K562 (cell line): ENCODE results near the gene DIP2A. TPM values are rescaled to one million over a fixed set of nuclear protein-coding genes. Genes with fewer than 3 reads are reported as not detected.

Source experiments
- ARHGAP35 ChIP-seq: fragments of 450-650 bp; IDR thresholded peaks from 2 replicates; pipeline ENCODE4 v1.6.1; 2018; ENCODE audit not compliant: partially characterized antibody
- ATF3 ChIP-seq, 2 experiments: fragments of 450-650 bp in 1 of 2; sonication (generic) in 1 of 2; formaldehyde crosslinking in 1 of 2; IDR thresholded peaks in 1 of 2; conservative IDR thresholded peaks in 1 of 2; 2 replicates each; pipeline versions ENCODE4 v1.6.1 to v1.8.1; 2016 to 2023; ENCODE audit warnings: mild to moderate bottlenecking in 2 of 2, moderate library complexity in 2 of 2, inconsistent platforms in 1 of 2, missing genetic modification reagents in 1 of 2
- ELK3 ChIP-seq: fragments of 450-650 bp; formaldehyde crosslinking; IDR thresholded peaks from 2 replicates; pipeline ENCODE4 v1.4.0; 2020; ENCODE audit warnings: mild to moderate bottlenecking
- PATZ1 ChIP-seq: fragments of 250-450 bp; sonication (Bioruptor Pico); IDR thresholded peaks from 2 replicates; pipeline ENCODE4 v1.5.0; 2020; ENCODE audit warnings: mild to moderate bottlenecking, borderline replicate concordance
- PYGO2 ChIP-seq: fragments of 450-650 bp; IDR thresholded peaks from 2 replicates; pipeline ENCODE4 v1.6.1; 2016; ENCODE audit warnings: mild to moderate bottlenecking, missing genetic modification characterization, moderate library complexity, missing compliant biosample characterization
- RFX5 ChIP-seq: IDR thresholded peaks from 2 replicates; pipeline ENCODE4 v1.6.1; 2011; ENCODE audit warnings: low read depth, mild to moderate bottlenecking, improper control_type of control experiment, low read length
- TGIF2 ChIP-seq: sonication (generic); formaldehyde crosslinking; IDR thresholded peaks from 2 replicates; pipeline ENCODE4 v1.8.1; 2022; ENCODE audit warnings: mild to moderate bottlenecking, missing genetic modification reagents, moderate library complexity
- TOE1 ChIP-seq, 2 experiments: fragments of 450-650 bp in 1 of 2; sonication (generic) in 1 of 2; formaldehyde crosslinking in 1 of 2; IDR thresholded peaks; 2 replicates each; pipeline versions ENCODE4 v1.7.1 to v1.8.0; 2016 to 2022; ENCODE audit warnings: borderline replicate concordance in 2 of 2, mild to moderate bottlenecking in 2 of 2, antibody characterized with exemption in 1 of 2, inconsistent platforms in 1 of 2, low read depth in 1 of 2, missing genetic modification reagents in 1 of 2, moderate library complexity in 1 of 2
- ZNF318 ChIP-seq, 2 experiments: fragments of 450-650 bp; IDR thresholded peaks; 2 replicates each; pipeline ENCODE4 v1.6.1; 2016; ENCODE audit warnings: mild to moderate bottlenecking in 2 of 2, borderline replicate concordance in 1 of 2, low read depth in 1 of 2, moderate library complexity in 1 of 2
- ZNF551 ChIP-seq: fragments of 250-450 bp; sonication (Bioruptor Pico); IDR thresholded peaks from 2 replicates; pipeline ENCODE4 v1.5.0; 2021; ENCODE audit warnings: mild to moderate bottlenecking, moderate library complexity
- ZNF707 ChIP-seq: fragments of 250-450 bp; sonication (Bioruptor Pico); conservative IDR thresholded peaks from 2 replicates; pipeline ENCODE4 v1.8.0; 2022; ENCODE audit warnings: inconsistent platforms, mild to moderate bottlenecking, moderate library complexity
- polyA plus RNA-seq, 8 experiments: library from polyadenylated mRNA; depleted of rRNA in 4 of 8; stranded (reverse) in 5 of 8; unstranded in 3 of 8; fragments of >200 nt; fragmentation: Nextera tagmentation in 2 of 8; fragmentation: Illumina TruSeq in 1 of 8; extraction: Ambion mirVana in 2 of 8; extraction: Trizol in 1 of 8; gene quantifications; 2 replicates each; pipeline versions ENCODE4 v1.2.1 to v1.2.3, GENCODE V29; 2011 to 2014; ENCODE audit warnings: inconsistent platforms in 1 of 8, missing spikeins in 1 of 8
- total RNA-seq, 7 experiments: library from RNA; depleted of rRNA in 6 of 7; stranded (reverse); fragments of >200 nt in 6 of 7; fragmentation: Illumina TruSeq in 2 of 7; extraction: Trizol in 2 of 7; gene quantifications; 2 replicates each; pipeline versions ENCODE4 v1.2.1 to v1.2.3, GENCODE V29; 2011 to 2021; ENCODE audit warnings: low replicate concordance in 1 of 7

DIP2A gene
- total and polyA plus RNA-seq, 9 of the 15 experiments (the other 6 are each of a cell fraction or from before 2014, with no cell fraction given) = 4.3 to 34.5 (median 20.3) TPM

GRCh38 chr21:46500224-46500861, 41.7 kb downstream of the DIP2A start (continued):
- TF ChIP-seq ATF3 (IDR thresholded peaks at IDR 0.05) = peak; percentile 53; the same call in 1 of the 2 replicates
- TF ChIP-seq ATF3 (CRISPR knock-in tag; conservative IDR thresholded peaks at IDR 0.05) = no peak
- no peak for TF ChIP-seq ZNF551
- peak; percentile 36; the same call in 1 of the 2 replicates for TF ChIP-seq TOE1 (IDR thresholded peaks at IDR 0.05; ENCODE audit: borderline replicate concordance)
- TF ChIP-seq TOE1 (CRISPR knock-in tag; IDR thresholded peaks at IDR 0.05; ENCODE audit: borderline replicate concordance, low read depth) = no peak
- no peak for TF ChIP-seq RFX5
- TF ChIP-seq PATZ1 = no peak
- no peak for TF ChIP-seq ARHGAP35
- TF ChIP-seq ELK3 (CRISPR knock-in tag) = no peak
- TF ChIP-seq TGIF2 (CRISPR knock-in tag) = no peak
- TF ChIP-seq ZNF707 = no peak
- TF ChIP-seq PYGO2 (tag) = no peak
- no peak for TF ChIP-seq ZNF318 (IDR thresholded peaks at IDR 0.05; ENCODE audit: borderline replicate concordance in 1 of 2, low read depth in 1 of 2)
